ENCODE results near the gene PPIL1. TPM values are rescaled to one million over a fixed set of nuclear protein-coding genes. Genes with fewer than 3 reads are reported as not detected.

PPIL1 gene
- total RNA-seq, 4 donors from 2014 or later = 13.5 to 28.5 (median 24.0) TPM

- no peak for ATAC-seq
- TF ChIP-seq CTCF (IDR thresholded peaks at IDR 0.05) (no peak), POLR2AphosphoS5 (IDR thresholded peaks at IDR 0.05) (no peak), POLR2A (IDR thresholded peaks at IDR 0.05) (no peak), EP300 (IDR thresholded peaks at IDR 0.05) (no peak)
- Histone ChIP-seq H3K27ac (no peak overlapping the region), H3K4me1 (peaks cover 0 to 22% (median 8%) of the 10 kb centered on the region in 3 donors), H3K36me3 (no peaks in the 10 kb centered on the region), H3K27me3 (no peaks in the 10 kb centered on the region), H3K9me3 (no peaks in the 10 kb centered on the region), H3K4me3 (no peak overlapping the region)
- WGBS, 2 donors (ENCODE audit: low coverage in 1 of 2) = 61 to 100% methylated on average over 2 to 3 of the region's 4 CpGs
Measured at GRCh38 chr6:36845233-36845632, 29.4 kb downstream of the PPIL1 start.

- H3K9me3 ChIP-seq = no peaks in the 10 kb centered on the region
- peaks cover 0 to 29% (median 11%) of the 10 kb centered on the region in 3 donors for H3K4me1 ChIP-seq
- no peak for TF ChIP-seq POLR2A (IDR thresholded peaks at IDR 0.05)
- no peak for TF ChIP-seq EP300 (IDR thresholded peaks at IDR 0.05)
- no peak for TF ChIP-seq POLR2AphosphoS5 (IDR thresholded peaks at IDR 0.05)
- ATAC-seq = no peak
- H3K36me3 ChIP-seq = no peaks in the 10 kb centered on the region
- H3K27ac ChIP-seq = no peak overlapping the region
- peaks cover 1% of the 10 kb centered on the region for H3K27me3 ChIP-seq
- WGBS, 2 donors (ENCODE audit: low coverage in 1 of 2) = 75 to 78% methylated on average over 16 to 18 of the region's 19 CpGs
- H3K4me3 ChIP-seq = no peak overlapping the region
Measured at GRCh38 chr6:36844232-36845170, 30.1 kb downstream of the PPIL1 start.

GRCh38 chr6:36843170-36843569 lies 31.4 kb downstream of the PPIL1 start:
- no peaks in the 10 kb centered on the region for H3K9me3 ChIP-seq
- peaks cover 8% of the 10 kb centered on the region for H3K27me3 ChIP-seq
- 86 to 93% methylated on average over 1 to 3 of the region's 4 CpGs for WGBS, 2 donors (ENCODE audit: low coverage in 1 of 2)
- no peaks in the 10 kb centered on the region for H3K36me3 ChIP-seq
- H3K4me3 ChIP-seq = no peak overlapping the region
- no peak for ATAC-seq
- H3K4me1 ChIP-seq = peaks cover 0 to 31% (median 18%) of the 10 kb centered on the region in 3 donors
- TF ChIP-seq CTCF (IDR thresholded peaks at IDR 0.05) = no peak
- no peak for TF ChIP-seq EP300 (IDR thresholded peaks at IDR 0.05)
- TF ChIP-seq POLR2AphosphoS5 (IDR thresholded peaks at IDR 0.05) = no peak
- no peak for TF ChIP-seq POLR2A (IDR thresholded peaks at IDR 0.05)
- H3K27ac ChIP-seq = no peak overlapping the region

- no peak for ATAC-seq
- peaks cover 8% of the 10 kb centered on the region for H3K27me3 ChIP-seq
- no peaks in the 10 kb centered on the region for H3K36me3 ChIP-seq
- WGBS, 2 donors (ENCODE audit: low coverage in 1 of 2) = 94 to 100% methylated on average over 2 of the region's 2 CpGs
- no peak overlapping the region for H3K4me3 ChIP-seq
- H3K9me3 ChIP-seq = no peaks in the 10 kb centered on the region
- peaks cover 0 to 31% (median 18%) of the 10 kb centered on the region in 3 donors for H3K4me1 ChIP-seq
- no peak overlapping the region for H3K27ac ChIP-seq
- TF ChIP-seq POLR2AphosphoS5 (IDR thresholded peaks at IDR 0.05) (no peak), EP300 (IDR thresholded peaks at IDR 0.05) (no peak), CTCF (IDR thresholded peaks at IDR 0.05) (no peak), POLR2A (IDR thresholded peaks at IDR 0.05) (no peak)
Measured at GRCh38 chr6:36841756-36842155, 32.8 kb downstream of the PPIL1 start.

- Histone ChIP-seq H3K27me3 (peaks cover 8% of the 10 kb centered on the region), H3K9me3 (no peaks in the 10 kb centered on the region), H3K27ac (peak overlapping the region in 2 of 4 donors; percentile 12 to 50), H3K36me3 (no peaks in the 10 kb centered on the region), H3K4me3 (peak overlapping the region; percentile 39 to 61), H3K4me1 (peaks cover 0 to 31% (median 18%) of the 10 kb centered on the region in 3 donors)
- 4 to 11% methylated on average over 4 of the region's 44 CpGs for WGBS, 2 donors (ENCODE audit: low coverage in 1 of 2)
- ATAC-seq = peak; percentile 60
- TF ChIP-seq POLR2A (IDR thresholded peaks at IDR 0.05) = no peak
- TF ChIP-seq POLR2AphosphoS5 (IDR thresholded peaks at IDR 0.05) = no peak
- TF ChIP-seq CTCF (IDR thresholded peaks at IDR 0.05) = no peak
- no peak for TF ChIP-seq EP300 (IDR thresholded peaks at IDR 0.05)
Measured at GRCh38 chr6:36840432-36841403, 33.9 kb downstream of the PPIL1 start.
